Lung (tissue), 12 donors: ENCODE measurements around the gene STK24. TPM values are rescaled to one million over a fixed set of nuclear protein-coding genes. Genes with fewer than 3 reads are reported as not detected.

ENCODE experiments used
- ATAC-seq: fragments of 200-7000 bp; cut with Tn5 transposase; one replicate; pipeline ENCODE4 v1.9.1; 2020; ENCODE audit warnings: moderate number of reproducible peaks; ENCODE audit not compliant: insufficient read depth, low FRiP score
- DNase-seq, 3 donors: peaks; one replicate each; pipeline ENCODE4 v3.0.0-alpha.2; 2013 to 2017
- H3K27ac ChIP-seq, 2 donors: one replicate each; pipeline ENCODE4 v1.5.1; 2013; ENCODE audit warnings: mild to moderate bottlenecking in 2 of 2, moderate library complexity in 2 of 2, control low read depth in 1 of 2, inconsistent platforms in 1 of 2, low read depth in 1 of 2, low read length in 1 of 2
- H3K27me3 ChIP-seq, 3 donors: one replicate each; pipeline ENCODE4 v1.5.1; 2013; ENCODE audit warnings: low read length in 2 of 3; ENCODE audit not compliant: control insufficient read depth in 3 of 3, insufficient read depth in 3 of 3
- H3K36me3 ChIP-seq, 4 donors: one replicate each; pipeline ENCODE4 v1.5.1; 2013; ENCODE audit warnings: low read length in 4 of 4, mild to moderate bottlenecking in 1 of 4, moderate library complexity in 1 of 4; ENCODE audit not compliant: control insufficient read depth in 4 of 4, insufficient read depth in 4 of 4
- H3K4me1 ChIP-seq, 5 donors: one replicate each; pipeline ENCODE4 v1.5.1; 2013; ENCODE audit warnings: low read length in 5 of 5, mild to moderate bottlenecking in 2 of 5, moderate library complexity in 1 of 5; ENCODE audit not compliant: control insufficient read depth in 5 of 5, insufficient read depth in 5 of 5
- H3K4me3 ChIP-seq: one replicate; pipeline ENCODE4 v1.5.1; 2013; ENCODE audit warnings: mild to moderate bottlenecking, control low read depth, moderate library complexity
- H3K9ac ChIP-seq, 2 donors: one replicate each; pipeline ENCODE4 v1.5.1; 2013; ENCODE audit warnings: low read length in 2 of 2, control low read depth in 1 of 2; ENCODE audit not compliant: insufficient read depth in 1 of 2
- H3K9me3 ChIP-seq, 4 donors: one replicate each; pipeline ENCODE4 v1.5.1; 2013; ENCODE audit warnings: low read length in 3 of 4, mild to moderate bottlenecking in 1 of 4, moderate library complexity in 1 of 4; ENCODE audit not compliant: control insufficient read depth in 4 of 4, insufficient read depth in 3 of 4
- CTCF ChIP-seq: IDR thresholded peaks from 2 replicates; pipeline ENCODE4 v1.5.1; 2012; ENCODE audit warnings: mild to moderate bottlenecking; ENCODE audit errors: control extremely low read depth, extremely low read depth
- WGBS, 2 donors: extraction: QIAGEN DNeasy Blood & Tissue Kit; methylation state at CpG; one replicate each; pipeline ENCODE4 v1.1.7; 2013; 5-methylcytosine and 5-hydroxymethylcytosine counted together
- polyA plus RNA-seq, 2 donors: library from polyadenylated mRNA; stranded (reverse); fragments of 200-250 nt; gene quantifications; one replicate each; pipeline ENCODE4 v1.2.1, GENCODE V29; 2013
- total RNA-seq, 2 donors: library from RNA; depleted of rRNA in 1 of 2; stranded (reverse); fragments of >200 nt in 1 of 2; gene quantifications; one replicate each; pipeline ENCODE4 v1.2.1, GENCODE V29; 2014 to 2021
- donor health status: control.
- donor health status: control.
- donor health status: Bipolar disorder and iron deficiency.
- donor health status: healthy.
- donor health status: DM: yes; HTN: yes; CAD: no.

Gene STK24
- total and polyA plus RNA-seq, 4 donors, result 38.0 to 102 (median 64.5) TPM

DNA sequence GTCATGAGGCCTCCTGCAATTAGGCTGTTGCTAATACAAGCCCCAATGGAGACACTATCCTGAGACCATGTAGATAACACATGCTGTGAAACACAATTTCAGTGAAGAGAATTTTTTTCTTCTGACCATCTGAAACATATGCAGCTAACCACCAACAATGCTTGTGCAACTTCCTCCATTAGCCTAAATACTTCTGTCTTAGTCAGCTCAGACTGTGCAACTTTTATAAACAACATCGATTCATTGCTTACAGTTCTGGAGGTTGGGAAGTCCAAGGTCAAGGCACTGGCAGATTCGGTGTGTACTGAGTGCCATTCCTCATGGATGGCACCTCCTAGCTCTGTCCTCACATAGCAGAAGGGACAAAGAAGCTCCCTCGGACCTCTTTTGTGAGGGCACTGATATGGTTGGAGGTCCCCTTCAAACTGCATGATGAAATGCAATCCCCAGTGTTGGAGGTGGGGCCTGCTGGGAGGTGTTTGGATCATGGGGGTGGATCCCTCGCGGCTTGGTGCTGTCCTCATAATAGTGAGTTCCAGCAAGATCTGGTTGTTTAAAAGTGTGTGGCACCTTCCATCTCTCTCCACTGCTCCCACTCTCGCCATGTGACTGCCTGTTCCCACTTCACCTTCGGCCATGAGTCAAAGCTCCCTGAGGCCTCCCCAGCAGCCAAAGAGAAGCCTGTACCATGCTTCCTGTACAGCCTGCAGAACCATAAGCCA is 27.7 kb downstream of the STK24 start:
- WGBS, 2 donors, result 80% methylated on average over 7 of the region's 7 CpGs
- H3K36me3 ChIP-seq, result peaks cover 0 to 17% (median 10%) of the 10 kb centered on the region in 4 donors
- no peak for TF ChIP-seq CTCF
- ATAC-seq (no peak), DNase-seq (no peak)
- H3K27ac ChIP-seq, result no peak overlapping the region
- peaks cover 0 to 23% (median 0%) of the 10 kb centered on the region in 5 donors for H3K4me1 ChIP-seq
- peaks cover 0 to 3% (median 0%) of the 10 kb centered on the region in 4 donors for H3K9me3 ChIP-seq
- H3K4me3 ChIP-seq, result no peak overlapping the region
- H3K9ac ChIP-seq, result no peak overlapping the region
- H3K27me3 ChIP-seq, result no peaks in the 10 kb centered on the region

DNA sequence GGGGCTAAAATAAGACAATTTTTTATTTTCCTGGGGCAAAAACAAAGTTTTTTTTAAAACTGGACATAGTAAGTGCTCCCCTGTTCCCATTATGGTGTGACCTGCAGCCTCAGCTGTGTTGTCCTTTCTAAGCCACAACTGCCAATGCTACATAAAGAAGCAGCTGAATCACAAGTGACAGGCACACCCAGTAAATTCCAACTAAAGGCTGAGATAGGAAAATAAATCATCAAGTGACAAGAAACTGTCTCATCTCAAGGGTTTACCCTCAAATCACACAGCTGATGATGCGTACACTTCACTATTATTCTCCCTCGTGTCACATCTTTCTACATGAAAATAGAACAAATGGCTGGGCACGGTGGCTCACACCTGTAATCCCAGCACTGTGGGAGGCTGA is 28.7 kb downstream of the STK24 start:
- H3K27ac ChIP-seq, result no peak overlapping the region

DNA sequence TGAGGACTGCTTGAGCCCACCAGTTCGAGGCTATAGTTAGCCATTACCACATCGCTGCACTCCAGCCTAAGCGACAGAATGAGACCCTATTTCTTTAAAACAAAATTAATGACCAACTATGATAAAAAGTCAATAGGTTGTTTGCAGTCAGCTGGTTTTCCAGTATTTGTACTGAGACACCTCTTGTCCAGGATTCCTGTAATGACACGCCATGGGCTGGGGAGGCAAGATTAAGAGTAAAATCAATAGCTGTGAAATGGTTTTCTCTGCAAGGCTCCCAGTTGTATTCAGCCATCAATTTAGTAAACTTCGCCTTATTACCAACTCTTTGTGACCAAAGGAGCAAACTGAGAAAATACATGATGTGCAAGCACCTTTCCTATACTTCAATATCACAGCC is 29.5 kb downstream of the STK24 start:
- Histone ChIP-seq H3K27me3 (no peaks in the 10 kb centered on the region), H3K36me3 (peaks cover 0 to 17% (median 10%) of the 10 kb centered on the region in 4 donors), H3K9me3 (peaks cover 0 to 3% (median 0%) of the 10 kb centered on the region in 4 donors), H3K4me3 (no peak overlapping the region), H3K9ac (no peak overlapping the region), H3K4me1 (peaks cover 0 to 30% (median 8%) of the 10 kb centered on the region in 5 donors), H3K27ac (no peak overlapping the region)
- no peak for TF ChIP-seq CTCF
- DNase-seq (no peak), ATAC-seq (no peak)
- 99% methylated on average over 5 of the region's 5 CpGs for WGBS, 2 donors

More for the DNA sequence above, 28.7 kb downstream of the STK24 start:
- Histone ChIP-seq H3K27me3 (no peaks in the 10 kb centered on the region), H3K36me3 (peaks cover 0 to 17% (median 10%) of the 10 kb centered on the region in 4 donors), H3K9ac (no peak overlapping the region), H3K4me1 (peaks cover 0 to 27% (median 4%) of the 10 kb centered on the region in 5 donors), H3K9me3 (peaks cover 0 to 3% (median 0%) of the 10 kb centered on the region in 4 donors), H3K4me3 (no peak overlapping the region)
- ATAC-seq (no peak), DNase-seq (no peak)
- TF ChIP-seq CTCF, result no peak
- WGBS, 2 donors, result 89 to 91% methylated on average over 3 of the region's 3 CpGs
